ENCODE measurements around the gene TEX19.

TEX19 gene

DNA sequence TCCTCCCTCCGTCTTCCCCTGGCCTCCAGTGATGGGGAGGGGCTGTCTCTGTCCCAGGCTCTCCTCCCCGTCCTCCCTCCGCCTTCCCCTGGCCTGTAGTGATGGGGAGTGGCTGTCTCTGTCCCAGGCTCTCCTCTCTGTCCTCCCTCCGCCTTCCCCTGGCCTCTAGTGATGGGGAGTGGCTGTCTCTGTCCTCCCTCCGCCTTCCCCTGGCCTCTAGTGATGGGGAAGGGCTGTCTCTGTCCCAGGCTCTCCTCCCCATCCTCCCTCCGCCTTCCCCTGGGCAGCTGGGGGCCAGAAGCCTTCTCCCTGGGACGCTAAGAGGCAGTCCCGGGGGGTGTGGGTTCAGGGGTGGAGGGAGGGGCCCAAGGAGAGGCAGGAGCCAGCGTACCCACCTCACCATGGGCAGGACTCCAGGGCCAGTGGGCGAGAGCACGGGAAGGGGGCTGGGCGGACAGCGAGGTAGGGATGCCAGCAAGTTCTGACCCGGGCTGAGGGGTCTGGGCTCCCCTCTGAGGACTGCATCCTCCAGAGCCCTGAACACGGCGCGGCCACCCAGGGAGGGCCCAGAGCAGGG, 27.3 kb downstream of the TEX19 start:
- H3K4me1 ChIP-seq (ENCODE audit: control insufficient read depth, low read depth, low read length) = no peaks in the 10 kb centered on the region
- DNase-seq = peak; percentile 21
- H2AK5ac ChIP-seq (ENCODE audit: low read length) = no peak overlapping the region
- no peaks in the 10 kb centered on the region for H3K79me2 ChIP-seq (ENCODE audit: control insufficient read depth, insufficient read depth, low read length)
- no peak overlapping the region for H3K9ac ChIP-seq (ENCODE audit: low read length)
- WGBS (ENCODE audit: extremely low coverage, insufficient coverage, low lambda C conversion rate) = no CpG with 5 or more reads among the region's 17 CpGs
- H3K18ac ChIP-seq (ENCODE audit: low read length) = no peak overlapping the region
- H3K79me1 ChIP-seq (ENCODE audit: low read length) = no peaks in the 10 kb centered on the region
- no peaks in the 10 kb centered on the region for H3K36me3 ChIP-seq (ENCODE audit: control insufficient read depth, insufficient read depth, low read length)
- no peak overlapping the region for H3K56ac ChIP-seq (ENCODE audit: low read length)
- H3K27ac ChIP-seq (ENCODE audit: low read depth, low read length) = no peak overlapping the region
- H3K4me2 ChIP-seq (ENCODE audit: low read length) = no peak overlapping the region
- H3K27me3 ChIP-seq (ENCODE audit: insufficient read depth, low read length, poor library complexity) = no peaks in the 10 kb centered on the region
- H3K4ac ChIP-seq (ENCODE audit: low read depth, low read length) = no peak overlapping the region
- H3K23ac ChIP-seq (ENCODE audit: low read length) = no peak overlapping the region
- no peak overlapping the region for H4K5ac ChIP-seq (ENCODE audit: low read length)
- no peak overlapping the region for H2BK15ac ChIP-seq (replicated peaks; ENCODE audit: low read depth)
- H2BK5ac ChIP-seq (ENCODE audit: low read length) = no peak overlapping the region
- no peak overlapping the region for H3K4me3 ChIP-seq (ENCODE audit: low read length)
- H4K8ac ChIP-seq (ENCODE audit: low read depth, low read length) = no peak overlapping the region
- H2BK120ac ChIP-seq (ENCODE audit: low read depth, low read length) = no peak overlapping the region

DNA sequence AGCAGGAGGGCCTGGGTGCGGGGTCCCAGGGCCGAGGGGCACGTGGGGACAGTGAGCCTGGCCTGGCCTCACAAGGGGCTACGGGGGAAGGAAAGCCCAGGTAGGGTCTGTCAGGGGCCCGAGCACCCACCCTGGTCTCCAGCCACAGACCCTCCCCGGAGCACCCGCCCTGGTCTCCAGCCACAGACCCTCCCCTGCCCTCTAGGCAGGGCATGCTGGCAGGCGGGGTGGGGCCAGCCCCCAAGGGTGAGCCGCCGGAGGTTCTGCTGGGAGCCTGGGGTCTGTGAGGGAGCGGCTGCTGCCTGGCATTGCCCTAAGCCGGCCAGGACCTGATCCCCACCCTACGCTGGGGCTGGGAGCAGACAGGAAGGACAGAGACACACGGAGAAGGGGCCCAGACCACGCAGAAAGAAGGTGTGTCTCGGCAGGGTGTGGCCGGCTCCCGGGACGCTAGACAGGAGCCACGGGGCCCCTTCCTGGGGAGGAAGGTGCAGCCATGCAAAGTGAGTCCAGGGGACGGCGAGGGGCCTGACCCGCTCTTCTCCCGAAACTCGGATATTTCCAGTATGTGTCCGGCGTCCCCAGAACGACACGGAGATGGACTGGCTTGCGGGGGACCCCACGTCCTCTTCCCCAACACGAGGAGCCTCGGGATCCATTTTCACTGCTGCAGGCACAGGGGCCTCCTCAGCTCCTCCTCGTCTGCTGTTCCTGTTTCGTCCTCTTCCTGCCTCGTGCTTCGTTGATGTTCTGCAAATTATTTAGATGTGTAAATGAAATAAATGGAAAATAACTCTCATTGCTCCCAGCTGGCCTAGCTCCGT, 28.0 kb downstream of the TEX19 start:
- Histone ChIP-seq H4K8ac (ENCODE audit: low read depth, low read length) (no peak overlapping the region), H3K56ac (ENCODE audit: low read length) (no peak overlapping the region), H3K4me2 (ENCODE audit: low read length) (no peak overlapping the region), H3K23ac (ENCODE audit: low read length) (no peak overlapping the region), H2AK5ac (ENCODE audit: low read length) (no peak overlapping the region), H3K18ac (ENCODE audit: low read length) (no peak overlapping the region), H4K5ac (ENCODE audit: low read length) (no peak overlapping the region), H2BK5ac (ENCODE audit: low read length) (no peak overlapping the region), H3K79me1 (ENCODE audit: low read length) (no peaks in the 10 kb centered on the region), H3K9ac (ENCODE audit: low read length) (no peak overlapping the region), H3K79me2 (ENCODE audit: control insufficient read depth, insufficient read depth, low read length) (no peaks in the 10 kb centered on the region), H3K27ac (ENCODE audit: low read depth, low read length) (no peak overlapping the region), H3K4ac (ENCODE audit: low read depth, low read length) (no peak overlapping the region), H2BK120ac (ENCODE audit: low read depth, low read length) (no peak overlapping the region), H3K4me3 (ENCODE audit: low read length) (no peak overlapping the region), H3K27me3 (ENCODE audit: insufficient read depth, low read length, poor library complexity) (no peaks in the 10 kb centered on the region), H3K4me1 (ENCODE audit: control insufficient read depth, low read depth, low read length) (no peaks in the 10 kb centered on the region), H3K36me3 (ENCODE audit: control insufficient read depth, insufficient read depth, low read length) (no peaks in the 10 kb centered on the region), H2BK15ac (replicated peaks; ENCODE audit: low read depth) (no peak overlapping the region)
- DNase-seq = no peak
- WGBS (ENCODE audit: extremely low coverage, insufficient coverage, low lambda C conversion rate) = no CpG with 5 or more reads among the region's 38 CpGs

DNA sequence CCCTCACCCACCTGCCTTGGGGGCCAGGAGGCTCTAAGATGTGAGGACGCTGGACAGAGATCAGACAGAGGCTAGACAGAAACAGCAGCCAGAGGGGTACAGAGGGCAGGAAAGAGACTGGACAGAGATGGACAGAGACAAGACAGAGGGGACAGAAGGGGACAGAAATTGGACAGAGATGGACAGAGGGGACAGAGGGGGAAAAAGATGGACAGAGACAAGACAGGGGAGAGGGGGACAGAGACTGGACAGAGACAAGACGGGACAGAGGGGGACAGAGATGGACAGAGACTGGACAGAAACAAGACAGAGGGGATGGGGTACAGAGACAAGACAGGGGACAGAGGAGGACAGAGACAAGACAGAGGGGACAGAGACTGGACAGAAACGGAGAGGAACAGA, 28.7 kb downstream of the TEX19 start:
- H4K8ac ChIP-seq (ENCODE audit: low read depth, low read length) = no peak overlapping the region
- no peak overlapping the region for H2AK5ac ChIP-seq (ENCODE audit: low read length)
- H3K4me2 ChIP-seq (ENCODE audit: low read length) = no peak overlapping the region
- H3K27me3 ChIP-seq (ENCODE audit: insufficient read depth, low read length, poor library complexity) = no peaks in the 10 kb centered on the region
- H3K56ac ChIP-seq (ENCODE audit: low read length) = no peak overlapping the region
- no peak overlapping the region for H3K4ac ChIP-seq (ENCODE audit: low read depth, low read length)
- no peak overlapping the region for H3K4me3 ChIP-seq (ENCODE audit: low read length)
- H2BK15ac ChIP-seq (replicated peaks; ENCODE audit: low read depth) = no peak overlapping the region
- H3K9ac ChIP-seq (ENCODE audit: low read length) = no peak overlapping the region
- H3K79me1 ChIP-seq (ENCODE audit: low read length) = no peaks in the 10 kb centered on the region
- no peak overlapping the region for H3K18ac ChIP-seq (ENCODE audit: low read length)
- no peak overlapping the region for H2BK5ac ChIP-seq (ENCODE audit: low read length)
- no peak overlapping the region for H3K27ac ChIP-seq (ENCODE audit: low read depth, low read length)
- no peaks in the 10 kb centered on the region for H3K79me2 ChIP-seq (ENCODE audit: control insufficient read depth, insufficient read depth, low read length)
- H4K5ac ChIP-seq (ENCODE audit: low read length) = no peak overlapping the region
- H3K23ac ChIP-seq (ENCODE audit: low read length) = no peak overlapping the region
- no peak for DNase-seq
- WGBS (ENCODE audit: extremely low coverage, insufficient coverage, low lambda C conversion rate) = no CpG with 5 or more reads among the region's 3 CpGs
- H3K4me1 ChIP-seq (ENCODE audit: control insufficient read depth, low read depth, low read length) = no peaks in the 10 kb centered on the region
- no peaks in the 10 kb centered on the region for H3K36me3 ChIP-seq (ENCODE audit: control insufficient read depth, insufficient read depth, low read length)
- no peak overlapping the region for H2BK120ac ChIP-seq (ENCODE audit: low read depth, low read length)

- no peak overlapping the region for H3K27ac ChIP-seq (ENCODE audit: low read depth, low read length)
- no peak overlapping the region for H2BK5ac ChIP-seq (ENCODE audit: low read length)
- no peak overlapping the region for H3K18ac ChIP-seq (ENCODE audit: low read length)
- peak; percentile 5 for DNase-seq
- WGBS (ENCODE audit: extremely low coverage, insufficient coverage, low lambda C conversion rate) = no CpG with 5 or more reads among the region's 34 CpGs
- no peak overlapping the region for H3K4ac ChIP-seq (ENCODE audit: low read depth, low read length)
- H3K4me1 ChIP-seq (ENCODE audit: control insufficient read depth, low read depth, low read length) = no peaks in the 10 kb centered on the region
- H3K4me2 ChIP-seq (ENCODE audit: low read length) = no peak overlapping the region
- H2AK5ac ChIP-seq (ENCODE audit: low read length) = no peak overlapping the region
- no peak overlapping the region for H2BK15ac ChIP-seq (replicated peaks; ENCODE audit: low read depth)
- no peak overlapping the region for H3K23ac ChIP-seq (ENCODE audit: low read length)
- H3K56ac ChIP-seq (ENCODE audit: low read length) = no peak overlapping the region
- no peak overlapping the region for H4K8ac ChIP-seq (ENCODE audit: low read depth, low read length)
- no peak overlapping the region for H3K9ac ChIP-seq (ENCODE audit: low read length)
- H2BK120ac ChIP-seq (ENCODE audit: low read depth, low read length) = no peak overlapping the region
- H3K36me3 ChIP-seq (ENCODE audit: control insufficient read depth, insufficient read depth, low read length) = no peaks in the 10 kb centered on the region
- no peak overlapping the region for H3K4me3 ChIP-seq (ENCODE audit: low read length)
- H4K5ac ChIP-seq (ENCODE audit: low read length) = no peak overlapping the region
- no peaks in the 10 kb centered on the region for H3K79me1 ChIP-seq (ENCODE audit: low read length)
- H3K79me2 ChIP-seq (ENCODE audit: control insufficient read depth, insufficient read depth, low read length) = no peaks in the 10 kb centered on the region
- no peaks in the 10 kb centered on the region for H3K27me3 ChIP-seq (ENCODE audit: insufficient read depth, low read length, poor library complexity)
Measured at GRCh38 chr17:82388223-82388921, 29.3 kb downstream of the TEX19 start.

DNA sequence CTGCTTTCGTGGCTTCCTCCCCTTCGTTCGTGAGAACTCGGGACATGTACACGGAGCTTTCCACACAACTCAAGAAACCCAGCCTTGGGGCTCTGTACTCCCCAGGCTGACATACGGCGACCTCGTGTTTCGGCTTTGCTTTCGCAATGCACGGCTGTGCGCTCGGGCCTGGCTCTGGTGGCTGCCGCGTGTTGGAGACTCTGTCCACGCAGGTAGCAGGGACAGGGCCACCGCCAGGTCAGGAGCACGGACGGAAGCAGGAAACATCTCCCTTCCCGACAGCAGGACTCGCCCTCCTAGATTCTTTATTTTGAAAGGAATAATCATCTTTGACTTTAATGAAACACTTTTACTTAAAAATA, 29.9 kb downstream of the TEX19 start:
- Histone ChIP-seq H3K4me3 (ENCODE audit: low read length) (no peak overlapping the region), H3K9ac (ENCODE audit: low read length) (no peak overlapping the region), H3K56ac (ENCODE audit: low read length) (no peak overlapping the region), H2AK5ac (ENCODE audit: low read length) (no peak overlapping the region), H3K27me3 (ENCODE audit: insufficient read depth, low read length, poor library complexity) (no peaks in the 10 kb centered on the region), H3K79me2 (ENCODE audit: control insufficient read depth, insufficient read depth, low read length) (no peaks in the 10 kb centered on the region), H3K79me1 (ENCODE audit: low read length) (no peaks in the 10 kb centered on the region), H4K5ac (ENCODE audit: low read length) (no peak overlapping the region), H3K18ac (ENCODE audit: low read length) (no peak overlapping the region), H3K27ac (ENCODE audit: low read depth, low read length) (no peak overlapping the region), H2BK5ac (ENCODE audit: low read length) (no peak overlapping the region), H3K4ac (ENCODE audit: low read depth, low read length) (no peak overlapping the region), H3K23ac (ENCODE audit: low read length) (no peak overlapping the region), H3K36me3 (ENCODE audit: control insufficient read depth, insufficient read depth, low read length) (no peaks in the 10 kb centered on the region), H3K4me2 (ENCODE audit: low read length) (no peak overlapping the region), H4K8ac (ENCODE audit: low read depth, low read length) (no peak overlapping the region), H2BK120ac (ENCODE audit: low read depth, low read length) (no peak overlapping the region), H2BK15ac (replicated peaks; ENCODE audit: low read depth) (no peak overlapping the region), H3K4me1 (ENCODE audit: control insufficient read depth, low read depth, low read length) (no peaks in the 10 kb centered on the region)
- WGBS (ENCODE audit: extremely low coverage, insufficient coverage, low lambda C conversion rate) = no CpG with 5 or more reads among the region's 21 CpGs
- no peak for DNase-seq

Measured in mesendoderm (in vitro differentiated cells).